Measurements from ENCODE around the gene C11orf86.
"Not testable (repeated sequence)": the region's sequence is repeated elsewhere in the genome, so short reads cannot be mapped to it uniquely, and the experiment has no call there.

The C11orf86 gene

GRCh38 chr11:66989360-66989759 lies 14.3 kb downstream of the C11orf86 start:
- not testable (repeated sequence) for DNase-seq (ENCODE audit: low spot score)

GRCh38 chr11:66992041-66992440 lies 16.9 kb downstream of the C11orf86 start:
- DNase-seq (ENCODE audit: low spot score): no peak

DNA sequence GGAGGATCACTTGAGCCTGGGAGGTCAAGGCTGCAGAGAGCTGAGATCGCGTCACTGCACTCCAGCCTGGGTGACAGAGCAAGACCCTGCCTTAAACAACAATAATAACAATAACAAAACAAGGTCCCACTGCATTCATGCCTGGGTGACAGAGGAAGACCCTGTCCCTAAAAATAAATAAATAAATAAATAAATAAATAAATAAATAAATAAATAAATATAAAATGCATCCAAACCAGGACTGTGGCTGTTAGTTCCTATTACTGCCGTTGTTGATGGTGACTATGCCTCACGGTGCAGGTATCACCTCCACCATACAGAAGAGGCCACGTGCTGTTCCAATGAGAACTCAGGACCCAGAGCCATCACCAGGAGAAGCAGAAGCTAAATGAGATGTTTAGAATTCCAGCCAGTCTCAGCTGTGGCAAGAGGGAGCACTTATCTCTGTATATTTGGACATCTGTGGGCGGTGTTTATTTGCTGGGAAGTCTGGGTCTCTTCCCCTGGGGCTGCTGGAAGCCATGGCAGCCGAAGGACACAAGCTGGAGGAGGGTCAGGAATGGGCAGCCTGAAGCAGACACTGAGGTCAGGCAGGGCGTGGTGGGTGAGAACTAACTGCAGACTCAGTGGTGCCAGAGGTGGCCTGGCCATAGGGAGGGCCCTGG lies 21.6 kb downstream of the C11orf86 start:
- DNase-seq (ENCODE audit: low spot score): no peak

DNA sequence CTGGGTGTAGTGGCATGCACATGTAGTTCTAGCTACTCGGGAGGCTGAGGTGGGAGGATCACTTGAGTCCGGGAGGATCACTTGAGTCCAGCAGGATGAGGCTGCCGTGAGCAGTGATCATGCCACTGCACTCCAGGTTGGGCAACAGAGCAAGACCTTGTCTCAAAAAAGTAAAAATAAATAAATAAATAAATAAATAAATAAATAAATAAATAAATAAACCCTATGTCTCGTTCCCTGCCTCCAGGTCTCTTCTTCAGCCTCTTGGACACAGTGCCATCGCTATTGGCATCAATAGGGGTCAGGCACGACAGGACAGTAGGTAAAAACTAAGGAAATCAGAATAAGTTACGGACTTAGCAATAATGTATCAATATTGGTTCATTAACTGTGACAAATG lies 24.5 kb downstream of the C11orf86 start:
- DNase-seq (ENCODE audit: low spot score): no peak

DNA sequence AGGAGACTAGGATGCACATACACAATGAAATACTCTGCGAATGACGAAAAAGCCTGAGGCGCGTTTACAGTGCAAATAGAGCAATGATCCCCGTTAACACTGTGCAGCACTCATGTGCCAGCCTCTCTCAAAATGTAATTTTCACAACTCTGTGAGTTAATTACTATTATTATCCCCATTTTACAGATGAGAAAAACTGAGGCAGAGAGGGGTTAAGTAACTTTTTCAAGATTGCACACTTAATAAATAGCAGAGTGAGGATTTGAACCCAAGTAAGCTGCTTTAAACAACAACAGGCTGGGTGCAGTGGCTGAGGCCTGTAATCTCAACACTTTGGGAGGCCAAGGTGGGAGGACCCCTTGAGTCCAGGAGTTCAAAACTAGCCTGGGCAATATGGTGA lies 26.2 kb downstream of the C11orf86 start:
- DNase-seq (ENCODE audit: low spot score): no peak

DNA sequence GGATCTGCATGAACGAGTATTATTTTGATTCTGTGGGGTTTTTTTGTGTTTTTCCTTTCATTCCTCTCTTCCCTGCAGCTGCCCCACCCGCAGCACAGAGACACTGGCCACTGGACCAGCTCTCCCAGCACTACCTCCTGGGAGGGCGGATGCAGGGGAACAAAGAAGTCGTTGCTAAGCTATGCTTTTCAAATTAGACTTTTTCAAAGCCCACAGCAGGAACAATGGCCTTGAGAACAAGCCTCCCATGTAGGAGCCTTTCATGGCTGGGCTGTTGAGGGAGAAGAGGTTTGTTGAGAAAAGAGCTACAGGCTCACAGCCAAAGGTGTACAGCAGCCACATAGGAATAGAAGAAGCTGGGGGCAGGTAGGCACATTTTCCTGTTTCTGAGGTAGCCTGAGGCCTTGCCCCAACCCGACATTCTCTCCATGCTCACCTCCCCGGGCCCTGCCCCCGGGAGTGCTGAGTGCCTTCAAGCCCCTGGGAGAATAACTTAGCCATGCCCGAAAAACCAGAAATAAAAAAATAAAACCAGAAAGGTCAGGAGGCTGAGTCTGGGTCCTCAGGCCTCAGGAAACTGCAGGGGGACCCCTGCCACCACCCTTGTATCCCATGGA lies 27.3 kb downstream of the C11orf86 start:
- DNase-seq (ENCODE audit: low spot score): no peak

DNA sequence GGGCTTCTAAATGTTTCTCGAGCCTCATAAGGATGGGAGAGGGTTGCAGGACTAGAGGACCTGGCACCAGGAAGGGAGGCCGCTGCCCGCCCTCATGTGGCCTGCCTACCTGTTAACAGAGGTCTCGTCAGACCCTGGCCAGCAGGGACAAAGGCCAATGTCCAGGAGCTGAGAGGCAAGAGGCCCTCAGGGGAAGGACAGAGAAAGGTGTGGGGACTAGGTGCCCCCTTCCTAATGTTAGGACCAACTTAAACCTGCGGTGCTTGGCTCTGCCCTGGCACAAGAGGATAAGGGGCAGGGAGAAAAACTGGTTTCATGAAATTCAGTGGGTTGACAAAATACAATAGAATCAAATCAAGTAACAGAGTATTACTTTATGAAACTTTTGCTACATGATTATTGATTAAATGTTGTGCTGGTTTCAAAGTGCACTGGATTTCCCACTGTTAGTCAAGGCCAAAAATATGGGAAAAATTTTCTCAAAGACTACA lies 27.9 kb downstream of the C11orf86 start:
- no peak for DNase-seq (ENCODE audit: low spot score)

GRCh38 chr11:67005200-67005599 lies 30.1 kb downstream of the C11orf86 start:
- not testable (repeated sequence) for DNase-seq (ENCODE audit: low spot score)

- no peak for DNase-seq (ENCODE audit: low spot score)
These were observed 31.2 kb downstream of the C11orf86 start for GRCh38 chr11:67006029-67006884.

- no peak for DNase-seq (ENCODE audit: low spot score)
These were observed 32.0 kb downstream of the C11orf86 start for GRCh38 chr11:67007126-67007525.

- no peak for DNase-seq (ENCODE audit: low spot score)
These were observed 35.3 kb downstream of the C11orf86 start for GRCh38 chr11:67010296-67010905.

DNA sequence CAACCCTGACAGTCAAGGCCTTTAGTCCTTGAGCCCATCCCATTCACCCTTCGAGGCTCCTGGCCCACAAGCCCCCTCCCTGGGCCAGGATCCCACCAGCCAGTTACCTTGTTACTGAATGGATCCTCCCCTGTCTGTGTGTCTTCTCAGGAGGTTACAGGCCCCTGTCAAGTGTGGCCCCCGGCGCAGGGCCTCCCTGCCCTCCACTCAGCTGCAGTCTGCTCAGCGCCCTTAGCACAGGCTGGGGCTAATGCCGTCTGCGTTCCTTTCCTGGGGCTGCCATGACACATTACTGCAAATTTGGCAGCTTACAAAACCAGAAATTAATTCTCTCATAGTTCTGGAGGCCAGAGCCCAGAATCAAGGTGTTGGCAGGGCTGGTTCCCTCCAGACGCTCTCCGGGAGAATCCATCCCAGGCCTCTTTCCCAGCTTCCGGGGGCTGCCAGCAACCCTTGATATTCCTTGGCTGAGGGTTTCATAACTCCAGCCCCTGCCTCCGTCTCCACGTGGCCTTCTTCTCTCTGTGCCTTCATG lies 38.5 kb downstream of the C11orf86 start:
- no peak for DNase-seq (ENCODE audit: low spot score)

- DNase-seq (ENCODE audit: low spot score): no peak
These were observed 39.2 kb downstream of the C11orf86 start for GRCh38 chr11:67014343-67014742.

DNA sequence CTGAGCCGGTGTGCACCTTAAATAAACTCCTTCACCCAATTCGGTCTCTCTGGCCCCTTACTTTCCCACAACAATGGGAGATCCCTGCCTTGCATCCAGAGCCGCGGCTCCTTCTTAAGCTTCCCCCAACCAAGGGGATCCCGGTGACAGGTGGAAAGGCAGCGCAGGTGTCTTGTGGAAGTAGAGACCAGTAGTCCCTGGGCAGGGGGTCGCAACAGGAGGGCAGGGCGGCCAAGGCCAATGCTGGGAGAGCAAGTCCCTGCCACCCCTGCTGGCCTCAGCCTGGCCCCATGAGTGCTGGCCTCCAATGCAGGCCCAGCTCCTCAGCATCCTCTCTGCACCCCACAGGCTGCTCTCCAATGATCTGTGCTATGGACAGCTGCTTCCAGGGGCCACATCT lies 39.9 kb downstream of the C11orf86 start:
- DNase-seq (ENCODE audit: low spot score): no peak

DNA sequence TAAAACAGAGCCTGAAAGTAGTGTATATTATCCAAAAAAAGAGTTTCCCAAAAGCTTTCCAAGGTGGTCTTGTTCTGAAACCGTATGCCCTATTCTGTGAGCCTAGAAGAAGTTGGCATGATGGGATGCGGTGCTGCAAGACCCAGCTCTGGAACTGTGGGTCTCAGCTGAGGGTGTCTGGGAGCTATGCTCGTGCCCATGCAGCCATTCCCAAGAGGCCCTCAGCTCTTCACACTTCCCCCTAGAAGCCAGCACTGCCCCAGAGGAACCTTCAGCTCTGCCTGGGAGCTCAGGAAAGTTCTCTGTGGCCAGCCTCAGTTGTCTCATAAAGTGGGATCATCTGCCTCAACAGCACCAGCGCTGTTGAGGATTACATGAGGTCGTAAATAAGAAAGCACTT lies 41.4 kb downstream of the C11orf86 start:
- DNase-seq (ENCODE audit: low spot score): no peak

DNA sequence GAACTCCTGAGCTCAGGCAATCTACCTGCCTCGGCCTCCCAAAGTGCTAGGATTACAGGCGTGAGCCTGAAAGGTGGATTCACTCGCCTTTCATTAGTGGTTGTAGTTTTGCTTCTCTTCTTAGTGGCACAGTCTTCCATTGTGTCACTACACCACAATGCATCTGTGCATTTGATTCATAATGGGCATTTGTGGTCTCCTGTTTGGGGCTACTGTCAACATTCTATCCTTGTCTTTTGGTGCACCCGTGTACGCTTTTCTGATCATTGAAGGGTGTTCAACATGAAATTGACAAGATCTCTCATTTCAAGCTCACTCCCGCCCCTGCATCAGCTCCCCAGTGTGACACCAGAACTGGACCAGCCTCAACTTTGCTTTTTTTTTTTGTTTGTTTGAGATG lies 45.8 kb downstream of the C11orf86 start:
- DNase-seq (ENCODE audit: low spot score): no peak

DNA sequence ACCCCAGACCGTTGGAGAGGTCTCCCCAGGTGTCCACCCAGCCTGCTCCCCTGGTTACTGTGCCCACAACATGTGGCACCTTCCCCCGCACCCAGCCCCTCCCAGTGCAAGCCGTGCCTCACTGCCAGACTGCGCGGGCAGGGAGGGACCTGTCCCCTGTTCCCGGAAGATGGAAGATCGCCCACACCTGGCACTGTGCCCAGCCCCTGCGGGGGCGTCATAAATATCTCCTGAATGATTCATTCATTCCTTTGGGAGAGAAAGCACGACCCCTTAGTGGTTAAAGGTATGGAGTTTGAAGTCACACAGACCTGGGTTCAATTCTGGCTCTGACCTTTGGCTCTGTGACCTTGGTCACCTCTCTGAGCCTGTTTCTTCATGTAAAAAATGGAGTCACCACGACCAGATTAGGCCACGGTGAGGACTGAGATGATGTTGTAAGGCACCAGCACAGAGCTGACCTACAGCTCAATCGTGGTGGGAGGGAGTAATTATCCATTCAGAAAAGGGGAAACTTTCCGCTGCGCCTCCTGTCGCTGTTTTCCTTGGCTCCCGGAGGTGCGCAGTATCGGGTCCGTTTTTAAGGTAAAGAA lies 47.3 kb downstream of the C11orf86 start:
- DNase-seq (ENCODE audit: low spot score): peak; percentile 27

GRCh38 chr11:67022961-67023956 lies 48.2 kb downstream of the C11orf86 start, which contains the start of gene SYT12:
Gene SYT12 (plus strand): TSS chr11:67023134. CDS start chr11:67030145, 7,011 bp downstream.
- DNase-seq (ENCODE audit: low spot score): no peak

- DNase-seq (ENCODE audit: low spot score): no peak
These were observed 48.9 kb downstream of the C11orf86 start for GRCh38 chr11:67023957-67024353.

GRCh38 chr11:67024410-67024809 lies 49.3 kb downstream of the C11orf86 start:
- DNase-seq (ENCODE audit: low spot score): no peak

All from Ammon's horn (tissue), 1 donor.